Activated T-helper 1 cell treated with anti-CD3 and anti-CD28 coated beads, Interleukin-2, amount 50 U/mL, for 16 hours (primary cell): ENCODE data around the gene VPS35L.
A peak's percentile ranks its signal among the peaks of the same experiment; 100 is the strongest.

Experiments used
- DNase-seq, 2 donors: peaks; one replicate each; pipeline ENCODE4 v3.0.0-alpha.2; 2020; ENCODE audit warnings: low read depth in 1 of 2, low spot score in 1 of 2

Gene VPS35L

GRCh38 chr16:19691161-19691711 is 135.7 kb downstream of the VPS35L start:
- DNase-seq = no peak

DNA sequence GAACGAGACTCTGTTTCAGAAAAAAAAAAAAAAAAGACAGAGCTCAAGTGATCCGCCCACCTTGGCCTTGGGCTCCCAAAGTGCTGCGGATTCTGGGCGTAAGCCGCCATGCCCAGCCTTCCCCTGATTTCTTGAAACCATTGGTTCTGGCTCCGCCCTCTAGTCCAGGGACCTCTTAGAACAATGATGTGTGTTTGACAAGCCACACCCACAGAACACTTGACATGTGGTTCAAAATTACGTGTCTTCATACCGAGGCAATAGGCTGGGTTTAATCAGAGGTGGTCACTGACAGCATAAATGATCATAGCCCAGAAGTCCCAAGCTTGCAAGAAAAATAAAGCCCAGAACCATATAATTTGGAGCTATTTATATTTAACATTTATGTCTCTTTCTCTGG is 139.5 kb downstream of the VPS35L start:
- no peak for DNase-seq

DNA sequence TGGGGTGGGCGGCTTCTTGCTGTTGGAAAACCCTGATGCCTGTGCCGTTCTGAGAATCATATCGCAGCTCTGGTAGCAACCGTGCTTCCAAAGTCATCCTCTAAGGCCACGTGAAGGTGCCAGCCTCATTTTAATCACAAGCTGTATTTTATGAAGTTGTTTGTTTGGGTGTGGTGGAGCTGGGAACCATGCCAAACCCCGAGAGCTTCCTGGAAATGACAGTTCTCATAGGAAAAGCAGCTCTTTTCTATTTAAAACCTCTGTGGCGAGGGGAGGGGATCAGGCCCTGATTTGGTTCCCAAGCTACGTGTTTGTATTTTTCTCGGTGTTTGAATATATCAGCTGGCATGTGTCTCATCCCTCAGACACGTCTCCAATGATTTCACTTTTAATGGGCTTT is 140.8 kb downstream of the VPS35L start:
- peak; percentile 12 to 23 for DNase-seq

DNA sequence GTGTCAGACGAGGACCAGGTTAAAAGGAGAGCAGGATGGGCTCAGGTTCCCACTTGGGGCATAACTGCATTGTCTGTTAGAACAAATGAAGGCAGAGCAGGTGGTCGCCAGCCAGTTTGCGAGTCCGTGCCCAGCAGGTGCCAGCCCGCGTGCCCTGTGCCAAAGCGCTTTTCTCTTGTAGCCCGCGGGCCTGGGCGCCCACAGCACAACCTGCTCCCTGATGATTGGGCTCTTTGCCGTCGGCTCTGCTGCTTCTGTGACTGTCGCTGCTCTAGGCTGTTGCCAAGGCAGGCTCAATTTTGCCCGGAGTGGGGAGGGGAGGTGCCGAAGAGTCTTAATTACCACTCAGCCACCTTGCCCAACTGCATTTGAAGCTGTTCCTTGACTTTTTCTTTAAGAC is 141.5 kb downstream of the VPS35L start:
- no peak for DNase-seq

GRCh38 chr16:19697756-19698318 is 142.3 kb downstream of the VPS35L start:
- no peak for DNase-seq

GRCh38 chr16:19698480-19699465 is 143.3 kb downstream of the VPS35L start:
- DNase-seq = no peak

DNA sequence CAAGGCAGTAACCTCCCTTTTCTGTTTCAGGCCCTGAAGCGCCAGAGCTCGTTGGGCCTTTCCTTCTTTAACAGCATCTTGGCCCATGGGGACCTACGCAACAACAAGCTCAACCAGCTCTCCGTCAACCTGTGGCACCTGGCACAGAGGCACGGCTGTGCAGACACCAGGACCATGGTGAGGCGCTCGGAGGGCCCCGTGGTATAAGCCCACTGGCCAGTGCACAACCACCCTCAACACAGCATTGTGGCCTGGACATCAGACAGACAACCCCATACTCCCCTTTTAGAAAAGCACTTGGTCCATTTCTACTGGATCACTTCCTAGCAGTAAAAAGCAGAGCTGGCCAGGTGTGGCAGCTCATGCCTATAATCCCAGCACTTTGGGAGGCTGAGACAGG is 144.0 kb downstream of the VPS35L start:
- DNase-seq = no peak

- no peak for DNase-seq
These were observed 144.8 kb downstream of the VPS35L start for GRCh38 chr16:19700319-19700781.

GRCh38 chr16:19701091-19701490 is 145.6 kb downstream of the VPS35L start:
- no peak for DNase-seq

DNA sequence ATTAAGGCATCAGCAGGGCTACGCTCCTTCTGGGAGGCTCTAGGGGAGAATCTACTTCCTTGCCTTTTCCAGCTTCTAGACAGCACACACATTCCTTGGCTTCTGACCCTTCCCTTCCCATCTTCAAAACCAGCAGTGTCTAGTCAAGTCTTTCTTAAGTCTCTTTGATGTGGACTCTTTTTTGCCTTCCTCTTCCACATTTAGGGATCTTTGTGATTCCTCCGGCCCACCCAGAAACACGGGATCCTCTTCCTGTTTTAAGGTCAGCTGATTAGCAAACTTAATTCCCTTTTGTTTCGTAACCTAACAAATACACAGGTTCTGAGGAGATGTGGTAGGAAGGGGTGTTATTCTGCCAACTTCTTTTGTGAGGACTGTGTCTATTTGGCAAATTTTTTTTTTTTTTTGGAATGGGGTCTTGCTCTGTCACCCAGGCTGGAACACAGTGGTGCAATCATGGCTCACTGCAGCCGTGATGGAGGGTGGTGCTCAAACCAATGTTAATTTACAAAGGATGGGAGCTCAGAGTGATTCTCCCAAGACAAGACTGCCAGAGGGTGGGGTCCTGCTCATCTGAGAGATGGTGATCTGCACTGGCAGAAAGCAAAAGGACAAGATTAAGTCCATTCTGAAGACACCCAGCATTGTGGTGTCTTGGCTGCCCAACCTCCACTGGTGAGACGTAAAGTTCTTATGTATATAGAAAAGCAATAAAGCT is 147.8 kb downstream of the VPS35L start:
- no peak for DNase-seq

GRCh38 chr16:19704321-19705145 is 149.0 kb downstream of the VPS35L start:
- DNase-seq = no peak

GRCh38 chr16:19705146-19705501 is 149.6 kb downstream of the VPS35L start:
- DNase-seq = no peak

DNA sequence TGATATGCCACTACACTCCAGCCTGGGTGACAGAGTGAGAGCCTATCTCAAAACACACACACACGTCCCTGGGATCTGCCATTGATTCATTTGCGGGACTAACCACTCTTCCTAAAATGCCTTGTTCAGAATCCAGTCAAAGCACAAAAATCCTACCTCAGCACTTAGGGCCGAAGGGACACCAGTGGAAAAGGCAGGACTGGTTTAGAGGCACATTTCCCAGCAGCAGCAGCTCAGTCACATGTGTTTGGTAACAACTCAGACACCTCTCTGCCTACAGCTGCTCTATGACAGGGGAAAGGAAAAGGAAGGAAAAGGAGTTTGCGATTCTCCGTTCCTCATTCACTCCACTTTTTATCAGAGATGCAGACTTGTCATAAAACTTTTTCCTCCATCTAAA is 150.3 kb downstream of the VPS35L start:
- DNase-seq = no peak

GRCh38 chr16:19706846-19707245 is 151.3 kb downstream of the VPS35L start:
- DNase-seq = no peak

DNA sequence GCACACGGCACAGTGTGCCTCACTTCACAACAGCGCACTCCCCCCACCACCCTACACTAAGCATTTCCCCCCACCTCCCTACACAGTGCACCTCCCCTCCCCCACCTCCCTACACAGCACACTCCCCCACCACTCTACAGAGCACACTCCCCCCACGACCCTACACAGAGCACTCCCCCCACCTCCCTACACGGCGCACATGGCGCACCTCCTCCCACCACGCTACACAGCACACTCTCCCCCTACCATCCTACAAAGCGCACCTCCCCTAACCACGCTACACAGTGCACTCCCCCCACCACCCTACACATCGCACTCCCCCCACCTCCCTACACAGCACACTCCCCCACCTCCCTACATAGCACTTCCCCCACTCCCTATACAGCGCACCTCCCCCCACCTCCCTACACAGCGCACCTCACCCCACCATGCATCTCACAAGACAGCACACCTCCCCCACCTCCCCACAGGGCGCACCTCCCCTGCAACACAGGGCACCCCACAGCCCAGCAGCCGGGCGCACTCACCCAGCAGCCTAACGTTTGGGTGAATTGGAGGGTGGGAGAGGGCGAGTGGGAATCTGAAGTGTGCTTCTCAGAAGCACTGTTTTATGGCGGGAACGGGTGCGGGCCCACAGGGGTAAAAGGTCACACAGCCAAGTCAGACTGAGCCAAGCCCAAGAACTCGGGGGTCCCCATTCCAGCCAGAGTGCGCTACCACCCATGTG is 152.2 kb downstream of the VPS35L start:
- DNase-seq = no peak

GRCh38 chr16:19708296-19709205 is 153.0 kb downstream of the VPS35L start:
- DNase-seq = no peak

- DNase-seq = no peak
These were observed 154.1 kb downstream of the VPS35L start for GRCh38 chr16:19709381-19710136.

DNA sequence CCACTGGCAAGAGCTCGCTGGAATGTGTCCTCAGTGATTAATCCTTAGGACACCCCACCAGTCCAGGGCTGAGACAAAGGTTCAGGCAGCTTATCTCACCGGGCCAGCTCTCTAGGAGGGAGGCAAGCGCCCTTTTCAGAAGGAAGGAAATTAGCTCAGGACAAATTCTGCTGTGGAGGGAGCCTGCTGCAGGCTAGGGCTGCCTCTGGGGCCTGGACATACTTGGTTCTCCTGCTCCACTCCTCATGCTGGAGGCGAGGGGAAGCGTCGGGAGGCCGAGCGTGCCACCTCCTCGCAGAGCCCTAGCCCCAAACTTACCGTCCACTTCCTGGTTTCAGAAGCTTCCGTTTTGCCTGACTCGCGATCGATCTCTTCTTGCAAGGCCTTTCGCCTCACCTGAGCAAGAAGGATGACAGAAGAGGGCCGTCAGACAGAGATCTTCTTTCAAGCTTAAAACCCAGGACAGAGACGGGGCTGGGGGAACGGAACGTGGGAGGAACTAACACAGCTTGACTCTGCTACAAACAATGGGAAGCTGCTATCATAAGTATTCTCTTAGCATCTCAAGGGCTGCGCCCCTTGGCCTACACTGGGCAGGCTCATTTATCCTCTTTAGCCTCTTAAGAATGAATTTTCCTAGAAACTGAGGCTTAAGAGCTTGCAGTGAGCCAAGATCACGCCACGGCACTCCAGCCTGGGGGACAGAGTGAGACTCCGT is 154.8 kb downstream of the VPS35L start:
- DNase-seq = no peak
